ENCODE measurements around the gene MAB21L1.

The MAB21L1 gene

DNA sequence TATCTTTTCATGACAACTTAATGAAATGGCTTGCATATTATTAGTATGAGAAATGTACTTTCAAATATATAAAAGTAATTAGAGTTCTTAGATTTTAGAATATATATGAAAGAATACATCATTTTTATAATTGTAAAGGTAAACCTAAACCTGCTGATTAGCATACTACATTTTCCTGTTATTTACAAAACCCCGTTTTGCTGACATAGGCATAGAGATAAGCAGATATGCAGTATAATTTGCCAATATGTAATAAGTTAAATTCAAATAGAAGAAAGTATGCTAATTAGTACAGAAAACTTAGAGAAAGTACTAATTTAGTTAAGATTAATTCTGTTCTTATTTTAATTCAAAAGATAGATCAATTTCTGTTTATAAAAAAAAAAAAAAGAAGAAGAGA is 21.5 kb downstream of the MAB21L1 start:
- no peak overlapping the region for H3K4me3 ChIP-seq (ENCODE audit: control insufficient read depth, low read depth, low read length)
- DNase-seq (ENCODE audit: low read depth): no peak
- no peak for TF ChIP-seq CTCF (conservative IDR thresholded peaks at IDR 0.05; ENCODE audit: control insufficient read depth, insufficient read depth, low read depth, low read length)

GRCh38 chr13:35449821-35450220 is 26.7 kb downstream of the MAB21L1 start:
- TF ChIP-seq CTCF (conservative IDR thresholded peaks at IDR 0.05; ENCODE audit: control insufficient read depth, insufficient read depth, low read depth, low read length): no peak
- no peak for DNase-seq (ENCODE audit: low read depth)
- H3K4me3 ChIP-seq (ENCODE audit: control insufficient read depth, low read depth, low read length): no peak overlapping the region

DNA sequence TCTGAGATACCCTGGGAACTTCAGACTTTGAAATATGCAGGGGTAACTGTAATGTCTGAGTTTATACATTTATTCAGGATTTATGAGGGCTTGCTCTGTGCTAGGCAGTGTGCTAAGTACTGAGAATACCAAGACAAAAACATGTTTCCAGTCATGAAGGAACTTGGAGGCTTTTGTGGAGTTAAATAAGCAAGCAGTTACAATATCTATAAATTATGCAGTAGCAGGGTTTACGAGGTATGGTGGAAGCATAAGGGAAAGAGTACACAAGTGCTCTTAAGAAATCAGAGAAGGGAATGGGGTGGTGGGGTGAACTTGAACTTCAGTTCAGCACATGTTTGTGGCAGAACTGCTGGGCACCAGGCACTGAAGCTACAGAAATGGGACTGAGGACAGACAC is 28.0 kb downstream of the MAB21L1 start:
- H3K4me3 ChIP-seq (ENCODE audit: control insufficient read depth, low read depth, low read length): no peak overlapping the region
- no peak for DNase-seq (ENCODE audit: low read depth)
- TF ChIP-seq CTCF (conservative IDR thresholded peaks at IDR 0.05; ENCODE audit: control insufficient read depth, insufficient read depth, low read depth, low read length): no peak

All from fibroblast of mammary gland (primary cell).